DOHH2 (cell line): ENCODE data around the gene C2.

ENCODE experiments used
- H3F3A ChIP-seq: fragments of 200-600 bp; sonication (generic), shearing (Covaris generic); 2 replicates; pipeline ENCODE4 v1.6.0; 2016; ENCODE audit warnings: antibody characterized with exemption, mild to moderate bottlenecking; ENCODE audit not compliant: control insufficient read depth, insufficient read depth
- H3K27ac ChIP-seq: fragments of 200-600 bp; sonication (generic); 2 replicates; pipeline ENCODE4 v1.5.1; 2014; ENCODE audit warnings: low read depth, mild to moderate bottlenecking, low read length, moderate library complexity
- H3K27me3 ChIP-seq: fragments of 200-600 bp; sonication (generic); 2 replicates; pipeline ENCODE4 v1.6.1; 2014; ENCODE audit warnings: mild to moderate bottlenecking, low read length, mixed read lengths; ENCODE audit not compliant: control insufficient read depth
- H3K36me3 ChIP-seq: fragments of 200-600 bp; sonication (generic); 2 replicates; pipeline ENCODE4 v1.6.1; 2014; ENCODE audit warnings: mild to moderate bottlenecking, low read length, moderate library complexity, mixed read lengths; ENCODE audit not compliant: control insufficient read depth
- H3K4me1 ChIP-seq: fragments of 200-600 bp; sonication (generic); 2 replicates; pipeline ENCODE4 v1.6.1; 2014; ENCODE audit warnings: mild to moderate bottlenecking, low read length, mixed read lengths; ENCODE audit not compliant: control insufficient read depth
- H3K4me2 ChIP-seq: fragments of 200-600 bp; sonication (generic); 2 replicates; pipeline ENCODE4 v1.6.0; 2014; ENCODE audit warnings: mild to moderate bottlenecking, low read length, moderate library complexity
- H3K4me3 ChIP-seq: fragments of 200-600 bp; sonication (generic); 2 replicates; pipeline ENCODE4 v1.5.1; 2014; ENCODE audit warnings: mild to moderate bottlenecking, low read length, mixed read lengths
- H3K79me2 ChIP-seq: fragments of 200-600 bp; sonication (generic); 2 replicates; pipeline ENCODE4 v1.6.1; 2014; ENCODE audit warnings: mild to moderate bottlenecking, low read length, mixed read lengths; ENCODE audit not compliant: control insufficient read depth
- H3K9me2 ChIP-seq: fragments of 200-600 bp; sonication (generic); replicated peaks from 2 replicates; pipeline ENCODE4 v1.6.1; 2014; ENCODE audit warnings: mild to moderate bottlenecking, low read length, mixed read lengths; ENCODE audit not compliant: control insufficient read depth
- H3K9me3 ChIP-seq: fragments of 200-600 bp; sonication (generic); 2 replicates; pipeline ENCODE4 v1.6.1; 2014; ENCODE audit warnings: antibody characterized with exemption, low read length, mixed read lengths; ENCODE audit not compliant: control insufficient read depth, insufficient read depth
- H4K20me1 ChIP-seq: fragments of 200-600 bp; sonication (generic); 2 replicates; pipeline ENCODE4 v1.6.0; 2014; ENCODE audit warnings: low read depth, mild to moderate bottlenecking, antibody characterized with exemption, low read length, moderate library complexity; ENCODE audit not compliant: control insufficient read depth, insufficient read depth
- CTCF ChIP-seq: fragments of 200-600 bp; sonication (generic); IDR thresholded peaks from one replicate; pipeline ENCODE4 v1.5.1; 2014; ENCODE audit warnings: antibody characterized with exemption, mild to moderate bottlenecking, low read depth, low read length; ENCODE audit not compliant: poor library complexity, severe bottlenecking
- EZH2phosphoT487 ChIP-seq: fragments of 200-600 bp; sonication (generic); IDR thresholded peaks from 2 replicates; pipeline ENCODE4 v1.6.1; 2017; ENCODE audit warnings: borderline replicate concordance, mild to moderate bottlenecking, antibody characterized with exemption, low read length, moderate library complexity, mixed read lengths

C2 gene

DNA sequence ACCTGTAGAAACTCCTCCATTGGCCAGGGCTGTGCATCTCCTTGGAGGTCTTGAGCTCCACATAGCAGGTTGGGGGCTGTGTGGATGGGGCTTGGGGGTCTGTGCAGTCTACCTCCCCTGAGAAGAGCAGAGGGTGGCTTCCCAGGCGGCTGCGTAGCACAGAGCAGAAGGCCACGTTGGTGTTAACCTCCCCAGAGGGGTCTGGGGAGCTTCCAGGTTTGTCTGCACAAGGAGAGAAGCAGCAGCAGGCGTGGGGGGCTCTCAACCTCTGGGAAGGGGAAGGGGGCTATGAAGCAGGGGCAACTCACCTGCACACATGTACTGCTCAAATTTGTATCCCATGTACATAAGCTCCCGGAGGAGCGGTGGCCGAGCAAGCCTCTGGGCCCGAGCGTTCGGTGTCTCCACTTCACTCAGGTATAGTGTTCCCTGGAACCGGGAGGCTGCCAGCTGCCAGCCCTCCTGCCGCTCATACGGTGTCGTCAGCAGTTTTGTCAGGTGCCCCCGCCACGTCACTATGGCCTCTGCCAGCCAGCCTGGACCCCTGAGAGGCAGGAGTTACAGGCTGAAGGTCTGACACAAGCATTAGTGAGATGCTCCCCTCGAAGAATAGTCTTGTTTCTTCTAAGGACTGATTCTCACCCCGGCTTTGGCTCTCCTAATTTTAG lies 43.2 kb downstream of the C2 start:
- no peaks in the 10 kb centered on the region for H3K27me3 ChIP-seq
- H3K4me2 ChIP-seq: peak overlapping the region; percentile 99
- H3K9me3 ChIP-seq: no peaks in the 10 kb centered on the region
- peaks cover 39% of the 10 kb centered on the region for H3K79me2 ChIP-seq
- H3F3A ChIP-seq: peaks cover 3% of the 10 kb centered on the region; the same call in 1 of the 2 replicates
- peaks cover 30% of the 10 kb centered on the region for H3K4me1 ChIP-seq
- H3K9me2 ChIP-seq: no peaks in the 10 kb centered on the region
- peak overlapping the region; percentile 93 for H3K4me3 ChIP-seq
- TF ChIP-seq CTCF: no peak
- TF ChIP-seq EZH2phosphoT487: no peak
- no peak overlapping the region for H3K27ac ChIP-seq
- H3K36me3 ChIP-seq: peaks cover 59% of the 10 kb centered on the region
- H4K20me1 ChIP-seq: no peaks in the 10 kb centered on the region

GRCh38 chr6:31971279-31971992 lies 43.9 kb downstream of the C2 start:
- Histone ChIP-seq H3K9me3 (no peaks in the 10 kb centered on the region), H3K27me3 (no peaks in the 10 kb centered on the region), H3F3A (peaks cover 3% of the 10 kb centered on the region; the same call in 1 of the 2 replicates), H3K4me3 (peak overlapping the region; percentile 93), H3K4me1 (peaks cover 30% of the 10 kb centered on the region), H3K79me2 (peaks cover 39% of the 10 kb centered on the region), H4K20me1 (no peaks in the 10 kb centered on the region), H3K4me2 (peak overlapping the region; percentile 99), H3K9me2 (no peaks in the 10 kb centered on the region), H3K36me3 (peaks cover 52% of the 10 kb centered on the region), H3K27ac (peak overlapping the region; percentile 73)
- no peak for TF ChIP-seq EZH2phosphoT487
- no peak for TF ChIP-seq CTCF

DNA sequence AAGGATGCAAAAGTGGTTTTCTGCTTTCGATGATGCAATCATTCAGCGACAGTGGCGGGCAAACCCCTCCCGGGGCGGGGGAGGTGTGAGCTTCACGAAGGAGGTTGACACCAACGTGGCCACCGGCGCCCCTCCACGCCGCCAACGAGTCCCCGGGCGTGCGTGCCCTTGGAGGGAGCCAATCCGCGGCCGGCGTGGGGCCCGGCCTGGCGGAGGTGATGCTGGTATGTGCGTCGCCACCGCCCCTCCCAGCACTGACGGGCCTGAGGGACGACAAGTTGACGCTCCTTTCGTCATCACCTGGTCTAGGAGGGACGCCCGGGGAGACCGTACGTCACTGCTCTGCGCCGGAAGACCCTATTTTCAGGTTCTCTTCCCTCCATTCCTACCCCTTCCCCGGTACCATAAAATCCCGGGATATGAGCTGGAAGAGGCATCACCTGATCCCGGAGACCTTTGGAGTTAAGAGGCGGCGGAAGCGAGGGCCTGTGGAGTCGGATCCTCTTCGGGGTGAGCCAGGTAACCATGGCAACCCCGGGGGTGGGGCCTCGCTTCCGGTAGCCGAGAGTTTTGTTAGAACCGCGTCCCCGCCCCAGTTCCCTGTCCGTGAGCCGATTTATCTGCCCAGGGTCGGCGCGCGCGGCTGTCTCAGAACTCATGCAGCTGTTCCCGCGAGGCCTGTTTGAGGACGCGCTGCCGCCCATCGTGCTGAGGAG lies 44.6 kb downstream of the C2 start, which contains the start of gene DXO:
Gene DXO, minus strand, starts transcription at position 146 of the 716 bp plus-strand sequence. CDS start 463 bp downstream, outside the sequence.
- peaks cover 45% of the 10 kb centered on the region for H3K36me3 ChIP-seq

More for the DNA sequence above, 44.6 kb downstream of the C2 start, which contains the start of gene DXO:
- TF ChIP-seq CTCF: no peak
- Histone ChIP-seq H3K4me2 (peak within 1 kb of the TSS; percentile 99), H3K4me1 (peaks cover 30% of the 10 kb centered on the region), H3K4me3 (peak within 1 kb of the TSS; percentile 93), H3K27ac (peak within 1 kb of the TSS; percentile 73), H3K9me2 (no peaks in the 10 kb centered on the region), H3K9me3 (no peaks in the 10 kb centered on the region), H3K79me2 (peaks cover 39% of the 10 kb centered on the region), H3K27me3 (no peaks in the 10 kb centered on the region), H3F3A (peaks cover 3% of the 10 kb centered on the region; the same call in 1 of the 2 replicates), H4K20me1 (no peaks in the 10 kb centered on the region)
